BJ (cell line): ENCODE results near the gene SLC4A2. TPM values are rescaled to one million over a fixed set of nuclear protein-coding genes. Genes with fewer than 3 reads are reported as not detected.
A peak's percentile ranks its signal among the peaks of the same experiment; 100 is the strongest.

ENCODE experiments used
- CTCF ChIA-PET: fragments of 350-600 bp; formaldehyde crosslinking; extraction: SDS; loops from one replicate; lab custom pipeline; 2021; ENCODE audit warnings: antibody characterized with exemption, inconsistent platforms; lab: Yijun Ruan, JAX
- POLR2A ChIA-PET: fragments of 300-600 bp; sonication (Branson Sonifier 250); formaldehyde crosslinking; extraction: SDS; loops from one replicate; lab custom pipeline; 2021; ENCODE audit warnings: antibody characterized with exemption; lab: Charles Lee
- DNase-seq: peaks from one replicate; pipeline ENCODE4 v3.0.0-alpha.2; 2011; ENCODE audit warnings: low read depth
- H3K27me3 ChIP-seq: 2 replicates; pipeline ENCODE4 v1.6.0; 2011; ENCODE audit warnings: low read length; ENCODE audit not compliant: control insufficient read depth, insufficient read depth
- H3K36me3 ChIP-seq: 2 replicates; pipeline ENCODE4 v1.5.1; 2011; ENCODE audit warnings: low read length; ENCODE audit not compliant: control insufficient read depth, insufficient read depth
- H3K4me3 ChIP-seq: 2 replicates; pipeline ENCODE4 v1.5.1; 2011; ENCODE audit warnings: low read depth, mild to moderate bottlenecking, control low read depth, low read length
- CTCF ChIP-seq: IDR thresholded peaks from 2 replicates; pipeline ENCODE4 v1.5.1; 2011; ENCODE audit warnings: low read depth, mild to moderate bottlenecking, control low read depth, inconsistent platforms, low read length, moderate library complexity; ENCODE audit not compliant: insufficient read depth
- polyA plus RNA-seq: library from polyadenylated mRNA; depleted of rRNA; stranded (reverse); fragments of >200 nt; gene quantifications from 2 replicates; pipeline ENCODE4 v1.2.3, GENCODE V29; 2011; rRNA removed

SLC4A2 gene
- polyA plus RNA-seq, 1 experiment = 86.1 TPM

GRCh38 chr7:151125470-151125845 is 66.1 kb downstream of the SLC4A2 start:
- H3K36me3 ChIP-seq = peaks cover 45% of the 10 kb centered on the region
- no peak for DNase-seq
- TF ChIP-seq CTCF = peak; percentile 13; the same call in 1 of the 2 replicates
- H3K4me3 ChIP-seq = peak overlapping the region; percentile 26
- POLR2A ChIA-PET = no interaction called here
- no peaks in the 10 kb centered on the region for H3K27me3 ChIP-seq
- CTCF ChIA-PET = interaction anchor here (1.9 to 4.4 kb wide), 4 partner anchors 10 to 115 kb away, joined by 8 to 36 read pairs (median 13); no protein-coding TSS in a partner anchor

DNA sequence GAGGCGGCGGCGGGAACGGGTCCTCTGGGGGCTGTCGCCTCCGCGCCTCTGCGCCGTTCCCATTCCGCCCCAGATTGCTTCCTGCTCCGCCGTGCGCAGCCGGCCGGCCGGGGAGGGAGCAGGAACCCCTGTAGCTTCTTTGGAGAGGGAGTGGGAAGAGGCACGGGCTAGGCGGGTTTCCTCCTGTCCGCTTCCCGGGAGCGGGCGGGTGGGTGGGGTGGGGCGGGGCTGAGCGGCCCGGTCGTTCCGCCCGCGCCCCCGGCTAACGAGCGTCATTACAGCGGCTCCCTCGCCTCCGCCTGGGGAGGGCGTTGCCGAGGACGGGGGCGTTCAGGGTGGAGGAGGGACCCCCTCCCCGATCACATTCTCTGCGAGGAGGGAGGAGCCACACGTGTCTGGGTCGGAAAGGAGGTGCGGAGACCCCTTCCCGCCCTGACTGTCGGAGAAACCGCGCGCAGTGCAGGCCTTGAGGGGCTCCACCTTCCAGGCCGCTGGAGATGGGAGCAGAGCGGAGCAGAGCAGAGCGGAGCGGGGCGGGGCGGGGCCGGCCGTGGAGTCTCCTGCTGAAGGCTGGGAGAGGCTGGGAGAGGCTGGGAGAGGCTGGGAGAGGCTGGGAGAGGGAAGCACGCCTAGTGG is 66.6 kb downstream of the SLC4A2 start:
- CTCF ChIA-PET = interaction anchor here (4.4 kb wide), 1 partner anchor 12 kb away, joined by 36 read pairs; no protein-coding TSS in a partner anchor
- TF ChIP-seq CTCF = no peak
- Histone ChIP-seq H3K27me3 (no peaks in the 10 kb centered on the region), H3K36me3 (peaks cover 42% of the 10 kb centered on the region), H3K4me3 (peak overlapping the region; percentile 26)
- DNase-seq = no peak
- POLR2A ChIA-PET = no interaction called here

Other genes starting within 250 kb of the SLC4A2 start
- not detected in 2 replicates for gene AOC1, start 207.1 kb upstream of the SLC4A2 start, polyA plus RNA-seq
- gene KCNH2, start 81.3 kb upstream of the SLC4A2 start, polyA plus RNA-seq = 0.02 and 0.06 TPM in 2 replicates
- 0.60 and 1.3 TPM in 2 replicates for gene NOS3, start 68.6 kb upstream of the SLC4A2 start, polyA plus RNA-seq
- gene ATG9B, start 35.1 kb upstream of the SLC4A2 start, polyA plus RNA-seq = 0.07 and 0.15 TPM in 2 replicates
- gene ABCB8, start 31.1 kb upstream of the SLC4A2 start, polyA plus RNA-seq = 13.0 and 23.6 TPM in 2 replicates
- 0.26 and 0.45 TPM in 2 replicates for gene ASIC3, start 11.1 kb upstream of the SLC4A2 start, polyA plus RNA-seq
- gene CDK5, start 1.7 kb upstream of the SLC4A2 start, polyA plus RNA-seq = 30.0 and 33.2 TPM in 2 replicates
- gene FASTK, start 21.2 kb downstream of the SLC4A2 start, polyA plus RNA-seq = 49.3 and 89.9 TPM in 2 replicates
- 13.6 and 27.8 TPM in 2 replicates for gene TMUB1, start 23.9 kb downstream of the SLC4A2 start, polyA plus RNA-seq
- gene AGAP3, start 26.9 kb downstream of the SLC4A2 start, polyA plus RNA-seq = 43.9 and 52.1 TPM in 2 replicates
- gene GBX1, start 108.1 kb downstream of the SLC4A2 start, polyA plus RNA-seq = not detected in 2 replicates
- gene ASB10, start 127.7 kb downstream of the SLC4A2 start, polyA plus RNA-seq = not detected in 2 replicates
- not detected in 2 replicates for gene H2BK1, start 150.9 kb downstream of the SLC4A2 start, polyA plus RNA-seq
- gene ABCF2, start 167.6 kb downstream of the SLC4A2 start, polyA plus RNA-seq = 44.2 and 62.5 TPM in 2 replicates
- gene CHPF2, start 172.9 kb downstream of the SLC4A2 start, polyA plus RNA-seq = 26.1 and 42.6 TPM in 2 replicates
- gene SMARCD3, start 189.1 kb downstream of the SLC4A2 start, polyA plus RNA-seq = 37.7 and 46.6 TPM in 2 replicates